HG03460 (cell line): Measurements from ENCODE around the gene KPNB1.

Experiments
- ATAC-seq: cut with Tn5 transposase; IDR thresholded peaks from one replicate; pipeline ENCODE4 v1.9.1; 2021; ENCODE audit not compliant: unreplicated experiment

KPNB1 gene

GRCh38 chr17:47696717-47697642 lies 47.3 kb downstream of the KPNB1 start:
- ATAC-seq: no peak

GRCh38 chr17:47697906-47698711 lies 48.4 kb downstream of the KPNB1 start:
- no peak for ATAC-seq

GRCh38 chr17:47698749-47699535 lies 49.2 kb downstream of the KPNB1 start:
- ATAC-seq: no peak

GRCh38 chr17:47699536-47699840 lies 49.8 kb downstream of the KPNB1 start:
- ATAC-seq: no peak

GRCh38 chr17:47700471-47701449 lies 51.0 kb downstream of the KPNB1 start:
- ATAC-seq: no peak

- ATAC-seq: no peak
Observed at GRCh38 chr17:47701608-47702007, 51.9 kb downstream of the KPNB1 start.

DNA sequence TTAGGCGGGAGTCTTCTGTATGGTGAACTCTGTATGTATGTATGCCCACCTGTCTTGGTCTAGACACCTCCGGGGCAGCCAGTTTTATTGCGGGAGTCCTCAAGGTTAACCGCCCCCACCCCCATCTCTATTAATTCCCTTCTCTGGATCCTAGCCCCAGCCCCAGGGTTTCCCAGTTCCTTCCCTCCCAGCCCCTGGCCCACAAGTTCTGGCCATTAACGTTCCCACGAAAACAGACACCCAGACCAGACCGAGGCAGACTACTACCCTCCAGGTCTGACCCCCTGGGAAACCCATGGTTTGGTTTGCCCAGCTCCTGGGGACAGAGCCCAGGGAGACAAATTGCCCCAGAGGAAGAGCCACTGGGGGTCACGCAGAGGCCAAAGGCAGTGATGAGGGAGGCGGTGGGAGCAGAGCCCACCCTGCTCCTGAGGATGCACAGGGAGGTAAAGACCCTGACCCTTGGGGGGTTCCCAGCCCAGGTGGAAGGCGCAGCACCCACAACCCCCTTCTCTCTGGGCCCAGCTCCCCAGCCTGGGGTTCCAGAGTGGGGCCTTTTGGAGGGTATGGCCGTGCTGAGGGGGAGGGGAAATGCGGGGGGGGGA lies 52.8 kb downstream of the KPNB1 start:
- no peak for ATAC-seq

GRCh38 chr17:47703191-47703591 lies 53.5 kb downstream of the KPNB1 start:
- no peak for ATAC-seq

DNA sequence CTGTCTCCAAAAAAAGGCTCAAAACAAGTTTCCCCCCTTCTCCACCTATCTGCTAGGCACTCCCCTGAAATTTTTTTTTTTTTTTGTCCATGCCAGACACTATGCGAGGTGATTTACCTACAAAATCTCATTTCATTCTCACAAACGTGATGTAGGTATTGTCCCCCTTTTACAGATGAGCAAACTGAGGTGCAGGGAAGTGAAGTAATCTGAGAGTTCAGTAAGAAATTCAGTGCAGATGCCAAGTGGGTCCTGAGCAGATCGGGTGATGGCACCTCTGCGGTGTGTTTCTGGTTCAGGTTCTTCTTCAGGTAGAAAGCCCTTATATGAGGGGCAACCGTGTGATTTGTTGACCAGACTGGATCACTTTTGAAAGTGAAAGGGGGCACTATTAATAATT lies 54.0 kb downstream of the KPNB1 start:
- ATAC-seq: no peak

- ATAC-seq: no peak
Observed at GRCh38 chr17:47704116-47704515, 54.4 kb downstream of the KPNB1 start.

DNA sequence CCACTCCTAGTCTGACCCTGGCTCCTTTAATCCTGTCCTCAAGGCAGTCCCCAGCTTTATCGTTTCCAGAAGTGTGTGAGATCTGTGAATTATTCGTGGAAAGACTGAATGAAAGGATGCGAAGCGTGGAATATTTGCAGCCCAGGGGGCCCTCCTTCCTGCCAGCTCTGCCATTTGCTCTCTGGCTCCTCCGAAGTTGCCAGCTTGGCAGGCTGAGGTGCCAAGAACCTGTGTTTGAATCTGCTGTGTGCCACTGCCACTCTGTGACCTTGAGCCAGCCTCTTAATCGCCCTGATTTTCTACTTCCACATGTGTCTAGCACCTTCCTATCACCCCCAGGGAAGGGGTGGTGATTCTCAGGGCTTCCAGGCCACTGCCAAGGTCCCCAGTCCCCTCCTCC lies 55.0 kb downstream of the KPNB1 start:
- ATAC-seq: no peak

DNA sequence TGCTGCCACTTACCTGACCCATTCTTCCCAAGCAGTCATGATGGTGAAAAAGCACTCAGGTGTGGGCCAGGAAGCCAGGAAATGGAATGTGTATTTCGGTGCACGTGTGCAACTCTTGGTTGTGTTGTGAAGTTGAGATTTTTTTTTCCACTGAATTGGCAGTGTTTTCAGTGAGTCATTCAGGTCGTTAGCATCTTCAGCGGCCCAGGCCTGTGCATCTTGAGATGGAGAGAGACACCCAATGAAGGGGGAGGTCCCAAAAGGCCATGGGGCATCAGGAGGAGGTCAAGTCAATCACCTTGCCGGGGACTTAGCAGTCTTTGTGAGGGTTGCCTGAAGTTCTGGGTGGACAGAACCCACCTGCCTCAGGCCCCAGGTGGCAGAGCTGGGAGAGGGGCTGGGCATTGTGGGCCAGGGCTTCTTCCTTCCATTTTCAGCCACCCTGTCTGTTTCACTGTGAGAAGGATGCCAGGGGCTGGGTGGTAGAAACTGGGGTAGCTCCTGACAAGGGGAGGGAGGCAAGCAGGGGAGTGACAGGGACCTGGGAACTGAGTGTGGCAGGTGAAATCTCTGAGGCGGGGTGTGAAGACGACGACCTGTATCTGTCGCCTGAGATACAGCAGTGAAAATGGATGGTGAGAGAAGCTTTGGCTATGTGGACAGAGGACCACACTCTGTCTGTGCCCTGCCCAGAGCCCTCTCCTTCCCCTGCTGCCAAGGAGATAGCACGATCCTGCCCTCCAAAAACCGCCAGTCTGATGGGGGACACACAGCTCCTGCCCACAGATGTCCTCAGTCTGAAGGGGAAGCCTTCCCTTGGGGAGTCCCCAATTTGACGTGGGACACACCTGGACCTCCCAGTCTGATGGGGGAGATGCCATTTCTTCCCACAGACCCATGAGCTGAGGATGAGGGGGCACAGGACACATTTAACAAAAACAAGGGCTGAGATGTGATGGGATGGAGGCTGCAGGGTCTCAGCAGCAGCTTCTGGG lies 56.1 kb downstream of the KPNB1 start:
- ATAC-seq: no peak

DNA sequence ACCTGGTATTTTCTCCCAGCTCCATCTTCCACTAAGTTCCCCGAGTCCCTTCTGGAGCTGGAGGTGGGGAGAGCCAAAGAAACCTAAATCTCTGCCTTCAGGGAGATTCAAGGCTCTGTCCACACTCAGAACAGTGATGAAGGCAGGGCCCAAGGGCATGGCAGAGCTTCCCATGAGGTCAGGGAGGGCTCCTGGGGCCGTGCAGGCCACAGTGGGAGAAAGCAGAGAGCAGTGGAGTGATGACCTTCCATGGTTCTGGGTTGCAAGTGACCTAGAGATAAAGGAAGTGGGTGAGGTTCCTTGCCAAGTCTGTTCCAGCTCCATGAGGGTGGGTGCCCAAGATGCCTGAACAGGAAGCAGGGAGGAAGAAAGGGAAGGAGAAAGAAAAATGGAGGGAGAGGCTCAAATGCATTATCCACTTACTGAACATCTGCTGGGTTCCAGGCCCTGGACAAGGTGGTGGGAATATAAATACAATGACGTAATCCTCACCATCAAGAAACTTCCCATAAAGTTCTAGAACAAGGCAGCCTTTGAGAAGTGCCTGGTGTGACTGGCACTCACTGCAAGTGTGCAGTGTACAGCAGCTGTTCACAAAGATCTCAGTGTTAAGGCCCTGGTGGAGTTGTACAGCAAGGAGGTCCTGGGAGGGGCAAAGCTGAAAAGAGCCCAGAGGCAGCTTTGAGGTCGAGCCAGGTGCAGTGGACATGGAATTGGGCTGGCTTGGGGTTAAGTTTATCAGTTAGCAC lies 57.5 kb downstream of the KPNB1 start:
- ATAC-seq: no peak

- ATAC-seq: no peak
Observed at GRCh38 chr17:47707884-47708283, 58.2 kb downstream of the KPNB1 start.

DNA sequence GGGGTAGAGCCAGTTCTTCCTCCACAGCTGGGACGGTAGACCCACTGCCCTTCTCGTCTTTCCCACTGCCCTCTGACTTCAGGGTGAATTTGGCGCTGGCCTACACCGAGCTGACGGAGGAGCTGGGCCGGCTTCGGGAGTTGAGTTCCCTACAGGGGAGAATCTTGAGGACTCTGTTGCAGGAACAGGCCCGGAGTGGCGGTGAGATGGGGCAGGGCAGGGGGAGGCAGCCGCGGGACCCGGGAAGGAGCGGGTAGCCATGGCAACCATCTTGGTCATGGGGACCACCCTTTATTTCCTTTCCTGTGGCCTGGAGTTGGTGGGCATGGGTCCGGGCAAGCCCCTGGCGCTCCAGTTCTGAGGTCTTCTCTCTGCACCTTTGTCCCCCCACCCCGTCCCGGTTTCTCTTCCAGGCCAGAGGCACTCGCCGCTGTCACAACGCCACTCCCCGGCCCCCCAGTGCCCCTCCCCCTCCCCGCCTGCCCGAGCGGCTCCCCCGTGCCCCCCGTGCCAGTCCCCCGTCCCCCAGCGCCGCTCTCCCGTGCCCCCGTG lies 58.7 kb downstream of the KPNB1 start:
- no peak for ATAC-seq

GRCh38 chr17:47708864-47709541 lies 59.3 kb downstream of the KPNB1 start:
- ATAC-seq: no peak

- no peak for ATAC-seq
Observed at GRCh38 chr17:47709594-47709993, 59.9 kb downstream of the KPNB1 start.
